ENCODE measurements around the gene EBP.

DNA sequence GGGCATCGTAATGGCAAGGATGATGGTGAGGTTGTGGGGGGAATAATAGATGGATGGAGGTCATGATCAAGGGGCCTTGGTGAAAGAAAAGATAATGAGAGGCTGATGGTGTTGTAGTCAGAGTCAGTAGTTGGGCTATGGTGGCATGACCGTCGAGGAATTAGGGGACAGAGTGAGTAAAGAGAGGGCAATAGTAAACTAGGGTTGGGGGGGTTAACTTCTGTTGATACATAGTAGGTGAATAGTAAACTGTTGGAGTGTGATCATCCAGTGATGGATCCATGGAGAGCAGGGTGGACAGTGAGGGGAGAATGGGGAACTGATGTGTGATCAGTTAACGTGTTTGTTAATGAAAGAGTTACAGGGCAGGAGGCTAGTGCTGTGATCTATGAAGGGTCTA, 44.7 kb upstream of the EBP start:
- TF ChIP-seq, protein P1, sequence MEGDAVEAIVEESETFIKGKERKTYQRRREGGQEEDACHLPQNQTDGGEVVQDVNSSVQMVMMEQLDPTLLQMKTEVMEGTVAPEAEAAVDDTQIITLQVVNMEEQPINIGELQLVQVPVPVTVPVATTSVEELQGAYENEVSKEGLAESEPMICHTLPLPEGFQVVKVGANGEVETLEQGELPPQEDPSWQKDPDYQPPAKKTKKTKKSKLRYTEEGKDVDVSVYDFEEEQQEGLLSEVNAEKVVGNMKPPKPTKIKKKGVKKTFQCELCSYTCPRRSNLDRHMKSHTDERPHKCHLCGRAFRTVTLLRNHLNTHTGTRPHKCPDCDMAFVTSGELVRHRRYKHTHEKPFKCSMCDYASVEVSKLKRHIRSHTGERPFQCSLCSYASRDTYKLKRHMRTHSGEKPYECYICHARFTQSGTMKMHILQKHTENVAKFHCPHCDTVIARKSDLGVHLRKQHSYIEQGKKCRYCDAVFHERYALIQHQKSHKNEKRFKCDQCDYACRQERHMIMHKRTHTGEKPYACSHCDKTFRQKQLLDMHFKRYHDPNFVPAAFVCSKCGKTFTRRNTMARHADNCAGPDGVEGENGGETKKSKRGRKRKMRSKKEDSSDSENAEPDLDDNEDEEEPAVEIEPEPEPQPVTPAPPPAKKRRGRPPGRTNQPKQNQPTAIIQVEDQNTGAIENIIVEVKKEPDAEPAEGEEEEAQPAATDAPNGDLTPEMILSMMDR (IDR thresholded peaks at IDR 0.05; ENCODE audit: insufficient read depth, low read depth, low read length), result no peak
- no peak for TF ChIP-seq EZH2 (IDR thresholded peaks at IDR 0.05; ENCODE audit: insufficient read depth, low read length)
